ENCODE results near the gene FHIT.
A peak's percentile ranks its signal among the peaks of the same experiment; 100 is the strongest.

The FHIT gene

DNA sequence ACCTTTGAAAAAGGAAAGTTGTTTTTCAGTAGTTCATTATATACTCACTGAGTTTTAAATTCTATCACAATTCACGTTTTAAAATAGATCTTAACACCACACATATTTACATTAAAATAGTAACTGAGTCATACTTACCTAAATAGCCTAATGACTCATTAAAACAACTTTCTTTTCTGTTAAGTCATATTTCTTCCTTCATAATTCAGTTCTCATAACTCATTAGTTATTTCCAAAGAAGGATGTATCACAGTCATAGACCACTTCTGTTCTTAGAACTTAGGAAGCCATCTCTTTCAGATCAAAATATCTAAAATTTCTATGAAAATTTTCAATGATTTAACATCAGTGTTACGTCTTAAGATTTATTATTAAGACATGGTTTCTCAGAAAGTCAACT, 885.9 kb downstream of the FHIT start:
- no peak for DNase-seq

DNA sequence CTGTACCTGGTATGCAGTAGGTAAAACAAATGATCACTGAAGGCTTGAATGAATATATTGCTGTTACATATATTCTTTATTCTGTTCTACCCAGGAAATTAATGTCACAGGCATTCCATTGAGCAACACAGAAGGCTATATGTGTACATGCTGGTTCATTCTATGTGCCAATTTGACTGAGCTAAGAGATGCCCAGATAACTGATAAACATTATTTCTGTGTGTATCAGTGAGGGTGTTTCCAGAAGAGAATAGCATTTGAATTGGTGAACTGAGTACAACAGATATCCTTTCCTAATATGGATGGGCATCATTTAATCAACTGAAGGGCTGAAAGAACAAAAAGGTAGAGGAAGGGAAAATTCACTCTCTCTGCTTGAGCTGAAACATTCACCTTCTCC, 886.8 kb downstream of the FHIT start:
- DNase-seq = no peak

- no peak for DNase-seq
These were observed 887.4 kb downstream of the FHIT start for GRCh38 chr3:60363817-60364216.

DNA sequence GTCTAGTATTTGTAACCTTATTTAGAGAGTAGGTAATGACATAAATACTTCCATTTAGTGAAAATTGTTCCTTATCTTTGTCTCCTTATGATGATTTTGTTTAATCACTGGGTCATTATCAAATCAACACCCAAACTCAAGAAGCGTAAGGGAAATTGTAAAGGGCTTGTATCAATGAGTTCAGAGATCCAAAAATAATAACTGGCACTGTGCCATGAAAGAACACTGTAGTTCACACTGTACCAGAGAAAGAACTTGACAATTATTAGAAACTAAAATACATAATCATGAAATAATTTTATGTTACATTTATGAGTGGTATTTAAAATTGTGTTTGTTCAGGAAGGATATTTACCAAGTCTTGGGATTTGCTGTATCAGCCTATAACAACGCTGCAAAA, 895.4 kb downstream of the FHIT start:
- peak; percentile 8 for DNase-seq

- no peak for DNase-seq
These were observed 899.8 kb downstream of the FHIT start for GRCh38 chr3:60351481-60351880.

DNA sequence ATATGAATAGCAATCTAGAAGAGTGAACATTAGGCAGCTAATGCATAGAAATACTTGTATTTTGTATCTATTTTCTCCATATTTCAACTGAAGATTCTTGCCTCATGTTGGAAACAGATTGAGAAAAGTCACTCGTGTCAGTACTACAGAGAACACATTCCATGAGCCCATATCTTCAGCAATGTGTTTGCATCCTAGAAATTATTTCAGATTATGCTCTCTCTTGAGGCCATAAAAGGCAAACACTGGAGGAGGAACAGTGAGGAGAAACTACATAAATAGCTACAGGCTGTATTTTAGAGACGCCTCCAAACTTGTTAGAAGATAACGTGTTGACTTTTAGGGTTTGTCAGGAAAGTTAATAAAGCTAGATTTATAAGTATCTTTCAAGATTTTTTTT, 906.9 kb downstream of the FHIT start:
- DNase-seq = no peak

GRCh38 chr3:60343831-60344230, 907.4 kb downstream of the FHIT start:
- no peak for DNase-seq

DNA sequence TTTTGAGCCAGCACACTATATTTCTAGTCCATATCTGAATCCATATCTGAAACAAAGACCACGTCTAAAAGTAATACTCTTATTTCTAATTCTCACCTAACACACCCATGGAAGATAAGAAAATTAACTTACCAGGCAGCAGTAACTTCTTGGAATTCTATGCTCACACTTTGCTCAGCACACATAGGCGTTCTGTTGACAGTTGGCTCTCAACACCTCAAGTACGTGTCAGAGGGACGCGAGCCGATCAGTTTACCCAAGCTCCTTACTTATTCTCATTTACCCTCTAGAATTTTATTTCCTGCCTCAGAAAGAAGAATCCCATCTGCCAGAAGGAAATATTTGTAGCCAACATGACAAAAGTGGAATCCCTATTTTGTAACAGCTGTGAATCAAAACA, 911.9 kb downstream of the FHIT start:
- no peak for DNase-seq

DNA sequence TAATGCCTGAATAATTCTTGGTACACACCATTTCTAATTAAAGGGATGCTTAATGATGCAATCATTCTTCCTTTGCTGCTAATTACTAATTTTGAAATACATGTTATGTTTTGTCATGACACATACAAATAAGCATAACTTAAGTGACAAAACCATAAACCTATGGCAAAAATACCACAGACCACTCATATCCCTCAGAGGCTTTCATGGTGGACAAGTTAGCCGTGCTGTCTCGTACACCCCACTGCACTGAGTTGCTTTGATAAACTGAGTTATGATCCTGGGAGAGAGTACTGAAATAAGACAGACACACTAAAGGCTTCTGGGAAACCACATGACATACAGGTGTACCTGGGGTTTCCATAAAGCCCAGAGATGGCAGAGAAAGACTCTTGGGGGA, 913.8 kb downstream of the FHIT start:
- no peak for DNase-seq

DNA sequence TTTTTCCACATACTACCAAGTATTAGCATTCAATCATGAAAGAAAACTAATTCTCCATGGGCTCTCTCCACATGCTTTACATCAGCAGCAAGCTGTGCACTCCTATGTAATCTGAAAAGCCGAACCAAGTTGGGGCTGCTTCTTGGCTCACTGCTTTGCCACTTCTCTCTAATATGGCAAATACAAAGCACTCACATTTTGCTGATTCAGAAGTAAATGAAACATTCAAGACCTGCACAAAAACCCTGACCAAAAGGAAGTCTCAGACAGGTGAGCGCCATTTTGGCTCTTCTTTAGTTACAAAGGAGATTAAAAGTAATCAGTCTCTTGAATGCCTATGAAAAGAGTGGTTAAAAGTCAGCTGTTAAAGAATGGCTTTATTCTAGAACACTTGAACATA, 915.2 kb downstream of the FHIT start:
- no peak for DNase-seq

GRCh38 chr3:60333710-60334109, 917.5 kb downstream of the FHIT start:
- DNase-seq = no peak

- no peak for DNase-seq
These were observed 921.1 kb downstream of the FHIT start for GRCh38 chr3:60330107-60330506.

GRCh38 chr3:60325610-60326170, 925.6 kb downstream of the FHIT start:
- no peak for DNase-seq

DNA sequence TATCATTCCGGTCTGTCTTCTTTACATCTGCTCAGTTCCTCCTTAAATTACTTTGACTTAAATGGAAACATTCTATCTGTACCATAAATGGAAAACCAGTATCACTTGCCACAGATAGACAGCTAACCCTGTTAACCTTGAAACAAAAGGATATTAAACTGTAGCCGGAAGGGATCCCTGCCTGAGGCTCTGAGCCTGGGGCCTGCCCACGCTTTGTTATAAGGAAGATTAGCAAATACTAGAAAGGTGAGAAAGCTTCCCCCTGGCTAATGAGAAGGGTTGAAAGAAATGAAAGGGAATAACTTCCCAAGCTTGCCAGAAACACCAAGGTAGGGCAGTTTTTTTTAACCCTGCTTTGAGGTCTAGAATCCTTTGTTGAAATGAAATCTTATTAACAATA, 927.6 kb downstream of the FHIT start:
- no peak for DNase-seq

GRCh38 chr3:60323180-60323579, 928.1 kb downstream of the FHIT start:
- DNase-seq = no peak

- DNase-seq = no peak
These were observed 928.9 kb downstream of the FHIT start for GRCh38 chr3:60322298-60322856.

GRCh38 chr3:60319179-60319858, 931.9 kb downstream of the FHIT start:
- DNase-seq = no peak

GRCh38 chr3:60316121-60316797, 935.0 kb downstream of the FHIT start:
- DNase-seq = no peak

DNA sequence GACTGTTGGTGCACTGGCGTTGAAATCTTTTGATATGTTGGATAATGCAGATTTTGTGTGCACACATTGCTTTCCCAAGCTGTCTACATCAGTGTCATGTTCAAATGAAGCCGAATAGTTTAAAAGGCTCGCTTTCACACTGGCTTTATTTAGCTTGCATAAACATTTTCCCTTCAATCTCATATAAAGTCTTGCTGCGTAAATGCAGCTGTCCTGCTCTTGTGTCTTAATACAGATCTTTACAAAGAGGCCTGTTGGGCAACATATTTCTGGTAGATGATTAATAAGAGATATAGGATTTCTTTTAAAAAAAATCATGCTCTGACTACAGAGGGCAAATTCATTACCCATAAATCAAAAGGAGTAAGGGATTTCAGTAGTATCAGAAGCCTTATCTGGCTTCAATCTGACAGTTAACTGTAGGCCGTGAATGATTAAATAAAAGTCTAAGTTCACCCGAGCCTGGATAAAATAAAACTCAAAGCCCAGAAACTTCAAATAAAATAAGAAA, 937.2 kb downstream of the FHIT start:
- DNase-seq = no peak

DNA sequence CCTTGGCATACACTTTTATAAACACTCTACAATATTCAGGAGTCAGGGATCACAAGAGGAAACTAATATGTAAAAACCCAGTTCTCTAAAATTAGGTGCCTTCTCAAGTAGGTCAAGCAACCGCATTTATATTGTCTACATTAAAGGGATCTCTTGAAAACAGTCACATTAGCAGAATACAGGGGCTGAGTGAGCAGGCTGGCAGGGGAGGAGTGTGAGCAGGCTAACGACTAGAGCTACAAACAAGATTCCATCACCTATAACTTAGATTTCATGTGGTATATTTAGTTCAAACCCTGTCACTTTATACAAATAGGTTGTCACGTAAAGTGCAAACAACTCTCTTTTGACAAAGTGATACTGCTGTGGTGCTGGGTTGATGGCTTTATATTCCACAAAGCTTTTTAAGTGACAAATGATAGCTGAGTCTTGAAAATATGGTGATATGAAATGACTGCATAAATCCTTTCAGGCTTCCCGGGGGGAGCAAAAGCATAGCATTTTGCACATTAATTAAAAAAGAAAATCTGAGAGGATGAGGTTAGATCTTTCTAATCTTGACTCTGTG, 937.9 kb downstream of the FHIT start:
- no peak for DNase-seq

GRCh38 chr3:60309539-60310268, 941.5 kb downstream of the FHIT start:
- DNase-seq = no peak

- DNase-seq = no peak
These were observed 942.4 kb downstream of the FHIT start for GRCh38 chr3:60308808-60309207.

Data from NCI-H2081 treated with DMSO at 0.1 percent for 48 hours (cell line).